Measurements from ENCODE around the gene THRAP3.

DNA sequence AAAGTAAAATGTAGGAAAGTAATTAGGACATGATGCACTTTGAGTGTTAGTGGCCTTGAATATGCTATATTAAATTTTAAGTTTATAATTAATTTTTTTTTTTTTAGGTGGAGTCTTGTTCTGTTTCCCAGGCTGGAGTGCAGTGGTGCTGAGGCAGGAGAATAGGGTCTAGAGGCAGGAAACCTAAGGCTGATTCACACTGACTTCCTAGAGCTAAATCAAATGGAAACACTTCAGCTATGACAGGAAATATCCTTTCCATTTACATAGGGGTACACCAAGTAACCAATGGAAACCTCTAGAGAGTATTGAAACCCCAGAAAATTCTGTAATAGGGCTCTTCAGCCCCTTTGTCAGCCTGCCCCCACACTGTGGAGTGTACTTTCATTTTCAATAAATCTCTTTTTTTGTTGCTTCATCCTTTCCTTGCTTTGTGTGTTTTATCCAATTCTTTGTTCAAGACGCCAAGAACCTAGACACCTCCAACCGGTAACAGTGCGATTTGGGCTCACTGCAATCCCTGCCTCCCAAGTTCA is 17.9 kb upstream of the THRAP3 start:
- TF ChIP-seq, protein P1, sequence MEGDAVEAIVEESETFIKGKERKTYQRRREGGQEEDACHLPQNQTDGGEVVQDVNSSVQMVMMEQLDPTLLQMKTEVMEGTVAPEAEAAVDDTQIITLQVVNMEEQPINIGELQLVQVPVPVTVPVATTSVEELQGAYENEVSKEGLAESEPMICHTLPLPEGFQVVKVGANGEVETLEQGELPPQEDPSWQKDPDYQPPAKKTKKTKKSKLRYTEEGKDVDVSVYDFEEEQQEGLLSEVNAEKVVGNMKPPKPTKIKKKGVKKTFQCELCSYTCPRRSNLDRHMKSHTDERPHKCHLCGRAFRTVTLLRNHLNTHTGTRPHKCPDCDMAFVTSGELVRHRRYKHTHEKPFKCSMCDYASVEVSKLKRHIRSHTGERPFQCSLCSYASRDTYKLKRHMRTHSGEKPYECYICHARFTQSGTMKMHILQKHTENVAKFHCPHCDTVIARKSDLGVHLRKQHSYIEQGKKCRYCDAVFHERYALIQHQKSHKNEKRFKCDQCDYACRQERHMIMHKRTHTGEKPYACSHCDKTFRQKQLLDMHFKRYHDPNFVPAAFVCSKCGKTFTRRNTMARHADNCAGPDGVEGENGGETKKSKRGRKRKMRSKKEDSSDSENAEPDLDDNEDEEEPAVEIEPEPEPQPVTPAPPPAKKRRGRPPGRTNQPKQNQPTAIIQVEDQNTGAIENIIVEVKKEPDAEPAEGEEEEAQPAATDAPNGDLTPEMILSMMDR (IDR thresholded peaks at IDR 0.05), result no peak
- no peak for TF ChIP-seq EP300 (IDR thresholded peaks at IDR 0.05)

Measured in sigmoid colon (tissue), 4 donors.